MCF 10A (cell line): Measurements from ENCODE around the gene MECP2. TPM values are rescaled to one million over a fixed set of nuclear protein-coding genes. Genes with fewer than 3 reads are reported as not detected.

Source experiments
- BruUV-seq: library from RNA; stranded (reverse); fragments of 400-500 nt; replicated peaks from 2 replicates; lab custom pipeline; 2021; lab: Mats Ljungman, UMichigan
- CTCF ChIA-PET: fragments of 300-600 bp; sonication (Branson Sonifier 250); formaldehyde crosslinking; extraction: SDS; loops from one replicate; lab custom pipeline; 2021; ENCODE audit warnings: antibody characterized with exemption, inconsistent platforms; lab: Yijun Ruan, JAX
- POLR2A ChIA-PET: fragments of 300-600, 350-650 bp; sonication (Branson Sonifier 250); formaldehyde crosslinking; extraction: SDS; loops from one replicate; lab custom pipeline; 2020; ENCODE audit warnings: antibody characterized with exemption, inconsistent platforms; lab: Yijun Ruan, JAX
- DNase-seq: peaks from one replicate; pipeline ENCODE4 v3.0.0-alpha.2; 2018; ENCODE audit not compliant: unreplicated experiment
- H3K27ac Mint-ChIP-seq: one replicate; pipeline ENCODE4 v1.8.0; 2022; ENCODE audit warnings: mild to moderate bottlenecking, low read depth, mixed read lengths; ENCODE audit not compliant: unreplicated experiment
- H3K27me3 Mint-ChIP-seq: one replicate; pipeline ENCODE4 v1.8.0; 2022; ENCODE audit warnings: mixed read lengths; ENCODE audit not compliant: insufficient read depth, unreplicated experiment
- H3K36me3 Mint-ChIP-seq: one replicate; pipeline ENCODE4 v1.8.0; 2022; ENCODE audit warnings: mild to moderate bottlenecking, moderate library complexity, mixed read lengths; ENCODE audit not compliant: insufficient read depth, unreplicated experiment
- H3K4me1 Mint-ChIP-seq: one replicate; pipeline ENCODE4 v1.8.0; 2022; ENCODE audit warnings: mixed read lengths; ENCODE audit not compliant: insufficient read depth, unreplicated experiment
- H3K4me3 Mint-ChIP-seq: one replicate; pipeline ENCODE4 v1.8.0; 2022; ENCODE audit warnings: mild to moderate bottlenecking, moderate library complexity, mixed read lengths; ENCODE audit not compliant: unreplicated experiment
- H3K9me3 Mint-ChIP-seq: one replicate; pipeline ENCODE4 v1.8.0; 2022; ENCODE audit warnings: mixed read lengths; ENCODE audit not compliant: unreplicated experiment
- CTCF ChIP-seq: fragments of 200-600 bp; IDR thresholded peaks from one replicate; pipeline ENCODE4 v1.8.0; 2022; ENCODE audit warnings: antibody characterized with exemption, mild to moderate bottlenecking; ENCODE audit not compliant: unreplicated experiment
- intact Hi-C: fragments of 100-400 bp; cut with micrococcal nuclease; formaldehyde crosslinking; loops from 2 replicates; pipeline ENCODE4 v1.14.1; 2022
- total RNA-seq: library from RNA; stranded (reverse); gene quantifications from 2 replicates; pipeline ENCODE4 v1.2.3, GENCODE V29; 2022

Gene MECP2
- total RNA-seq, 1 experiment from 2014 or later = 46.9 TPM

GRCh38 chrX:154125391-154126040 is 28.0 kb upstream of the MECP2 start:
- H3K9me3 Mint-ChIP-seq = no peaks in the 10 kb centered on the region
- BruUV-seq = no TSS peak
- intact Hi-C loops = no loop called here
- no peaks in the 10 kb centered on the region for H3K4me1 Mint-ChIP-seq
- H3K27ac Mint-ChIP-seq = no peak overlapping the region
- ChIA-PET POLR2A (no interaction called here), CTCF (no interaction called here)
- H3K4me3 Mint-ChIP-seq = no peak overlapping the region
- no peak for DNase-seq
- H3K36me3 Mint-ChIP-seq = no peaks in the 10 kb centered on the region
- H3K27me3 Mint-ChIP-seq = peaks cover 16% of the 10 kb centered on the region
- TF ChIP-seq CTCF = no peak

GRCh38 chrX:154123241-154124219 is 26.0 kb upstream of the MECP2 start:
- no TSS peak for BruUV-seq
- intact Hi-C loops = no loop called here
- ChIA-PET CTCF (interaction anchor here (1.2 to 1.4 kb wide), 2 partner anchors 9 to 13 kb away, joined by 4 read pairs; no protein-coding TSS in a partner anchor), POLR2A (interaction anchor here (1.4 kb wide), 1 partner anchor 11 kb away, joined by 5 read pairs; no protein-coding TSS in a partner anchor)
- Mint-ChIP-seq H3K27ac (no peak overlapping the region), H3K36me3 (no peaks in the 10 kb centered on the region), H3K9me3 (no peaks in the 10 kb centered on the region), H3K4me3 (no peak overlapping the region), H3K4me1 (no peaks in the 10 kb centered on the region), H3K27me3 (peaks cover 36% of the 10 kb centered on the region)
- TF ChIP-seq CTCF = no peak
- DNase-seq = no peak

GRCh38 chrX:154121961-154122360 is 24.4 kb upstream of the MECP2 start:
- no peak overlapping the region for H3K27ac Mint-ChIP-seq
- DNase-seq = no peak
- CTCF ChIA-PET = interaction anchor here (0.7 to 1.2 kb wide), 2 partner anchors 8 to 627 kb away, joined by 3 to 4 read pairs; no protein-coding TSS in a partner anchor
- H3K36me3 Mint-ChIP-seq = no peaks in the 10 kb centered on the region
- peaks cover 48% of the 10 kb centered on the region for H3K27me3 Mint-ChIP-seq
- H3K9me3 Mint-ChIP-seq = no peaks in the 10 kb centered on the region
- TF ChIP-seq CTCF = no peak
- BruUV-seq = no TSS peak
- POLR2A ChIA-PET = interaction anchor here (0.7 to 1.4 kb wide), 2 partner anchors 13 to 210 kb away, joined by 3 to 5 read pairs; no protein-coding TSS in a partner anchor
- intact Hi-C loops = no loop called here
- H3K4me1 Mint-ChIP-seq = no peaks in the 10 kb centered on the region
- H3K4me3 Mint-ChIP-seq = no peak overlapping the region

- no peaks in the 10 kb centered on the region for H3K9me3 Mint-ChIP-seq
- DNase-seq = no peak
These were observed 23.7 kb upstream of the MECP2 start for GRCh38 chrX:154121207-154121606.

More at GRCh38 chrX:154121207-154121606, 23.7 kb upstream of the MECP2 start:
- intact Hi-C loops = no loop called here
- ChIA-PET CTCF (no interaction called here), POLR2A (interaction anchor here (0.7 kb wide), 1 partner anchor 209 kb away, joined by 3 read pairs; no protein-coding TSS in a partner anchor)
- Mint-ChIP-seq H3K27ac (no peak overlapping the region), H3K4me1 (no peaks in the 10 kb centered on the region), H3K4me3 (no peak overlapping the region), H3K36me3 (no peaks in the 10 kb centered on the region), H3K27me3 (peaks cover 54% of the 10 kb centered on the region)
- no TSS peak for BruUV-seq
- TF ChIP-seq CTCF = no peak
